Measurements from ENCODE around the gene REPIN1.

DNA sequence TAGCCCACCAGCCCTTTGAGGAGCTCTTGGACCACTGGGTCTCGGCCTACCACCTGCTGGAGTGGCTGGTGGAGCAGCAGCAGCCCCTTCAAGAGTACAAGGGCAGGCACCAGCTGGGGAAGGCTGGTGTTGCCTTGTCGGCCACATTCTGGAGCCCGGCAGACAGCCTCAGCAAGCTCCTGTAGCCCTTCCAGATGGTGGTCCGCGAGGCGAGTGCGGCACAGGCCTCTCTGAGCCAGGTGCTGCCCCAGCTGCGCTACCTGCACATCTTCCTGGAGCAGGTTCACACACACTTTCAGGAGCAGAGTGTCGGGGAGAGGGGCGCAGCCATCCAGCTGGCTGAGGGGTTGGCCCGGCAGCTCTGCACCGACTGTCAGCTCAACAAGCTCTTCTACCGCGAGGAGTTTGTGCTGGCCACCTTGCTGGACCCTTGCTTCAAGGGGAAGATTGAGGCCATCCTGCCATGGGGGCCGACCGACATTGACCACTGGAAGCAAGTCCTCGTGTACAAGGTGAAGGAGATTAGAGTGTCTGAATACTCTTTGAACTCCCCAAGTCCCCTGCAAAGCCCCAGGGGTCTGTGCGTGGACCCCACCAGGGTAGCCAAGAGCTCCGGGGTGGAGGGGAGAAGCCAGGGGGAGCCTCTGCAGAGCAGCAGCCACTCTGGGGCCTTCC lies 38.3 kb upstream of the REPIN1 start:
- TF ChIP-seq POLR2A (IDR thresholded peaks at IDR 0.05): no peak
- TF ChIP-seq, protein P1, sequence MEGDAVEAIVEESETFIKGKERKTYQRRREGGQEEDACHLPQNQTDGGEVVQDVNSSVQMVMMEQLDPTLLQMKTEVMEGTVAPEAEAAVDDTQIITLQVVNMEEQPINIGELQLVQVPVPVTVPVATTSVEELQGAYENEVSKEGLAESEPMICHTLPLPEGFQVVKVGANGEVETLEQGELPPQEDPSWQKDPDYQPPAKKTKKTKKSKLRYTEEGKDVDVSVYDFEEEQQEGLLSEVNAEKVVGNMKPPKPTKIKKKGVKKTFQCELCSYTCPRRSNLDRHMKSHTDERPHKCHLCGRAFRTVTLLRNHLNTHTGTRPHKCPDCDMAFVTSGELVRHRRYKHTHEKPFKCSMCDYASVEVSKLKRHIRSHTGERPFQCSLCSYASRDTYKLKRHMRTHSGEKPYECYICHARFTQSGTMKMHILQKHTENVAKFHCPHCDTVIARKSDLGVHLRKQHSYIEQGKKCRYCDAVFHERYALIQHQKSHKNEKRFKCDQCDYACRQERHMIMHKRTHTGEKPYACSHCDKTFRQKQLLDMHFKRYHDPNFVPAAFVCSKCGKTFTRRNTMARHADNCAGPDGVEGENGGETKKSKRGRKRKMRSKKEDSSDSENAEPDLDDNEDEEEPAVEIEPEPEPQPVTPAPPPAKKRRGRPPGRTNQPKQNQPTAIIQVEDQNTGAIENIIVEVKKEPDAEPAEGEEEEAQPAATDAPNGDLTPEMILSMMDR (IDR thresholded peaks at IDR 0.05 in 8 of 11, conservative IDR thresholded peaks at IDR 0.05 in 3 of 11): no peak

All from spleen (tissue), 7 donors.